H9 (cell line): ENCODE results near the gene PEX16. TPM values are rescaled to one million over a fixed set of nuclear protein-coding genes. Genes with fewer than 3 reads are reported as not detected.

Experiments used
- DNase-seq: peaks from one replicate; pipeline ENCODE4 v3.0.0-alpha.2; 2017
- H2AFZ ChIP-seq: one replicate; pipeline ENCODE4 v1.6.1; 2013; ENCODE audit warnings: mild to moderate bottlenecking, low read length, control low read depth, moderate library complexity
- H2AK5ac ChIP-seq: 2 replicates; pipeline ENCODE4 v1.6.1; 2013; ENCODE audit warnings: low read length, control low read depth, mixed read lengths; ENCODE audit not compliant: insufficient read length
- H2BK120ac ChIP-seq: one replicate; pipeline ENCODE4 v1.6.1; 2013; ENCODE audit warnings: low read depth, mild to moderate bottlenecking, low read length, control low read depth, inconsistent platforms; ENCODE audit not compliant: poor library complexity, severe bottlenecking
- H2BK12ac ChIP-seq: 2 replicates; pipeline ENCODE4 v1.6.1; 2013; ENCODE audit warnings: low read length, control low read depth, mixed read lengths, low read depth; ENCODE audit not compliant: insufficient read length
- H2BK15ac ChIP-seq: 2 replicates; pipeline ENCODE4 v1.6.1; 2013; ENCODE audit warnings: low read depth, low read length, control low read depth
- H2BK20ac ChIP-seq: one replicate; pipeline ENCODE4 v1.6.1; 2013; ENCODE audit warnings: low read depth, mild to moderate bottlenecking, low read length, control low read depth, inconsistent platforms; ENCODE audit not compliant: poor library complexity, severe bottlenecking
- H2BK5ac ChIP-seq: 2 replicates; pipeline ENCODE4 v1.6.1; 2013; ENCODE audit warnings: low read length, control low read depth, mixed read lengths; ENCODE audit not compliant: insufficient read length
- H3K14ac ChIP-seq: 2 replicates; pipeline ENCODE4 v1.6.1; 2013; ENCODE audit warnings: low read length, control low read depth; ENCODE audit not compliant: insufficient read depth
- H3K18ac ChIP-seq: 2 replicates; pipeline ENCODE4 v1.6.1; 2013; ENCODE audit warnings: low read depth, mild to moderate bottlenecking, mixed read lengths, low read length, control low read depth; ENCODE audit not compliant: insufficient read length
- H3K23ac ChIP-seq: 2 replicates; pipeline ENCODE4 v1.6.1; 2013; ENCODE audit warnings: low read length, control low read depth, mixed read lengths, low read depth; ENCODE audit not compliant: insufficient read length
- H3K23me2 ChIP-seq: 2 replicates; pipeline ENCODE4 v1.6.1; 2013; ENCODE audit warnings: low read depth, mild to moderate bottlenecking, mixed read lengths, low read length, control low read depth; ENCODE audit not compliant: insufficient read length, poor library complexity, severe bottlenecking
- H3K27ac ChIP-seq: 2 replicates; pipeline ENCODE4 v1.5.1; 2013; ENCODE audit warnings: low read length, control low read depth, mixed read lengths, low read depth; ENCODE audit not compliant: insufficient read length
- H3K27me3 ChIP-seq: 2 replicates; pipeline ENCODE4 v1.6.1; 2013; ENCODE audit warnings: low read length, control low read depth, inconsistent platforms; ENCODE audit not compliant: insufficient read depth
- H3K4ac ChIP-seq: 2 replicates; pipeline ENCODE4 v1.6.1; 2013; ENCODE audit warnings: low read depth, mild to moderate bottlenecking, control low read depth, inconsistent platforms, low read length, moderate library complexity
- H3K4me1 ChIP-seq: 2 replicates; pipeline ENCODE4 v1.6.1; 2013; ENCODE audit warnings: low read length, control low read depth, inconsistent platforms; ENCODE audit not compliant: insufficient read depth
- H3K4me2 ChIP-seq: 2 replicates; pipeline ENCODE4 v1.6.1; 2013; ENCODE audit warnings: low read length, control low read depth, mixed read lengths; ENCODE audit not compliant: insufficient read length, insufficient read depth
- H3K56ac ChIP-seq: 2 replicates; pipeline ENCODE4 v1.6.1; 2013; ENCODE audit warnings: low read depth, mild to moderate bottlenecking, mixed read lengths, low read length, control low read depth; ENCODE audit not compliant: insufficient read length
- H3K79me1 ChIP-seq: 2 replicates; pipeline ENCODE4 v1.6.1; 2013; ENCODE audit warnings: low read depth, mild to moderate bottlenecking, moderate library complexity, low read length, control low read depth, inconsistent platforms; ENCODE audit not compliant: insufficient read depth, poor library complexity, severe bottlenecking
- H3K79me2 ChIP-seq: 2 replicates; pipeline ENCODE4 v1.6.1; 2013; ENCODE audit warnings: low read length, control low read depth, inconsistent platforms; ENCODE audit not compliant: insufficient read depth
- H3K9ac ChIP-seq: 2 replicates; pipeline ENCODE4 v1.6.1; 2013; ENCODE audit warnings: low read length, control low read depth, mixed read lengths; ENCODE audit not compliant: insufficient read length; ENCODE audit errors: extremely low read depth
- H3K9me3 ChIP-seq: one replicate; pipeline ENCODE4 v1.6.1; 2013; ENCODE audit warnings: low read depth, low read length, inconsistent platforms; ENCODE audit not compliant: control insufficient read depth
- H3T11ph ChIP-seq: one replicate; pipeline ENCODE4 v1.6.1; 2013; ENCODE audit warnings: mild to moderate bottlenecking, low read length, control low read depth, inconsistent platforms
- H4K20me1 ChIP-seq: one replicate; pipeline ENCODE4 v1.6.1; 2013; ENCODE audit not compliant: control insufficient read depth, insufficient read length, insufficient read depth
- H4K5ac ChIP-seq: 2 replicates; pipeline ENCODE4 v1.6.1; 2013; ENCODE audit warnings: low read depth, mild to moderate bottlenecking, mixed read lengths, low read length, control low read depth; ENCODE audit not compliant: insufficient read length
- H4K8ac ChIP-seq: replicated peaks from 2 replicates; pipeline ENCODE4 v1.6.1; 2013; ENCODE audit warnings: low read length, control low read depth, mixed read lengths, low read depth; ENCODE audit not compliant: insufficient read length
- H4K91ac ChIP-seq: 2 replicates; pipeline ENCODE4 v1.6.1; 2013; ENCODE audit warnings: low read depth, mild to moderate bottlenecking, moderate library complexity, mixed read lengths, low read length, control low read depth; ENCODE audit not compliant: insufficient read length
- H3K27ac Mint-ChIP-seq, 3 experiments: 2 replicates in 2 of 3; 3 replicates in 1 of 3; pipeline ENCODE4 v1.8.0; 2020 to 2021; ENCODE audit warnings: mixed read lengths in 3 of 3, mild to moderate bottlenecking in 1 of 3, moderate library complexity in 1 of 3
- H3K27me3 Mint-ChIP-seq: 2 replicates; pipeline ENCODE4 v1.8.0; 2021; ENCODE audit warnings: low read depth, mild to moderate bottlenecking, moderate library complexity, mixed read lengths
- H3K36me3 Mint-ChIP-seq, 3 experiments: 2 replicates in 2 of 3; 3 replicates in 1 of 3; pipeline ENCODE4 v1.8.0; 2020 to 2021; ENCODE audit warnings: low read depth in 3 of 3, mixed read lengths in 3 of 3; ENCODE audit not compliant: insufficient read depth in 1 of 3
- H3K4me1 Mint-ChIP-seq, 2 experiments: 2 replicates each; pipeline ENCODE4 v1.8.0; 2020; ENCODE audit warnings: mixed read lengths in 2 of 2
- H3K4me3 Mint-ChIP-seq, 2 experiments: 2 replicates in 1 of 2; 3 replicates in 1 of 2; pipeline ENCODE4 v1.8.0; 2020 to 2021; ENCODE audit warnings: mild to moderate bottlenecking in 2 of 2, mixed read lengths in 2 of 2, moderate library complexity in 1 of 2
- H3K9me3 Mint-ChIP-seq, 2 experiments: 2 replicates in 1 of 2; 3 replicates in 1 of 2; pipeline ENCODE4 v1.8.0; 2020; ENCODE audit warnings: mild to moderate bottlenecking in 2 of 2, mixed read lengths in 2 of 2, moderate library complexity in 1 of 2
- WGBS: extraction: QIAGEN DNeasy Blood & Tissue Kit; methylation state at CpG from one replicate; pipeline ENCODE4 v1.1.7; 2013; ENCODE audit warnings: missing lambda C conversion rate, low lambda C conversion rate, mixed read lengths; ENCODE audit not compliant: insufficient read length; ENCODE audit errors: extremely low coverage; 5-methylcytosine and 5-hydroxymethylcytosine counted together
- total RNA-seq: library from RNA; stranded (reverse); gene quantifications from 2 replicates; pipeline ENCODE4 v1.2.1, GENCODE V29; 2021
- TF ChIP-seq, protein P1 (sequence below): fragments of 200-600 bp; sonication (generic); conservative IDR thresholded peaks from 3 replicates; pipeline ENCODE4 v1.8.0; 2021; ENCODE audit warnings: antibody characterized with exemption, mild to moderate bottlenecking

Gene PEX16
- total RNA-seq, 1 experiment from 2014 or later, result 30.8 TPM

DNA sequence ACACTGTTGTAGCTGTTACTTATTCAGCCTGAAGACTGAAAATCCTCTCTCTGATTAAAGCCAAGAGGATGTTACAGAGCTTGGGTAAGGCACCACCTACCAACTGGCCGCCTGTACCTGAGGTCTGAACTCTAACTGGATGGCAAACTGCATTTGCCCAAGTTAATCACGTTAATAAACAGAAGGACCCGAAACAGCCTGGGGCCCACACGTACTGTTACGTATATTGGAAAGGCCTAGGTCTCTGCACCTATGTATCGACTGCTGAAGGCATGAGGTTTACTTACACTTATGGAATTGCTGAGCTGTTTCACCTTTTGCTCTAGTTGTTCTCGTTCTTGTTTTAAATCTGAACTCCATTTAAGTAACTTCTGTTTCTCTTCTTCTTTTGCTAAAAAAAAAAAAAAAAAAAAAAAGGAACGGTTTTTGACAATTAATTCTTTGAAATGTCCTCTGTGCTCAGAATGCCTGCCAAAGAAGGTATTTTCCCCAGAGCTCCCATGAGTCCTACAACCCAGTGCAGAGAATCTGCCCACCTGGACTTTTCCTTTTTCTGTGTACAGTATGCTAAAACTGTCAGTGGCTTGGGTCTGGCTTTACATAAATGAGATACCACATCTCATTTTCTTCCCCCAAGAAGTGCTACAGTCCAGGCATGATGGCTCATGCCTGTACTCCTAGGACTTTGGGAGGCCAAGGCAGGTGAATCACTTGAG is 17.8 kb upstream of the PEX16 start:
- no CpG with 5 or more reads among the region's 8 CpGs for WGBS
- H3K9me3 ChIP-seq, result no peaks in the 10 kb centered on the region

More for the DNA sequence above, 17.8 kb upstream of the PEX16 start:
- H2BK120ac ChIP-seq, result no peak overlapping the region
- H3K27me3 Mint-ChIP-seq, result no peaks in the 10 kb centered on the region
- no peak overlapping the region for H2BK5ac ChIP-seq
- H3K56ac ChIP-seq, result no peak overlapping the region
- H3K27ac Mint-ChIP-seq, result no peak overlapping the region; a peak in 2 of 7 replicates
- no peak for DNase-seq
- H3K27me3 ChIP-seq, result no peaks in the 10 kb centered on the region
- no peak overlapping the region for H3K27ac ChIP-seq
- no peak overlapping the region for H2BK15ac ChIP-seq
- H4K8ac ChIP-seq, result no peak overlapping the region
- H2BK12ac ChIP-seq, result no peak overlapping the region
- H2BK20ac ChIP-seq, result no peak overlapping the region
- no peak overlapping the region for H3T11ph ChIP-seq
- H3K79me1 ChIP-seq, result no peaks in the 10 kb centered on the region
- H3K79me2 ChIP-seq, result no peaks in the 10 kb centered on the region
- no peak overlapping the region for H3K9ac ChIP-seq
- H4K20me1 ChIP-seq, result no peaks in the 10 kb centered on the region
- H3K23ac ChIP-seq, result no peak overlapping the region
- H3K36me3 Mint-ChIP-seq, result peaks cover 0 to 36% (median 36%) of the 10 kb centered on the region in 3 experiments
- H2AK5ac ChIP-seq, result no peak overlapping the region
- H3K4ac ChIP-seq, result no peak overlapping the region
- H3K18ac ChIP-seq, result no peak overlapping the region
- H4K91ac ChIP-seq, result no peak overlapping the region
- no peak overlapping the region for H2AFZ ChIP-seq
- no peak overlapping the region for H3K4me3 Mint-ChIP-seq
- no peaks in the 10 kb centered on the region for H3K23me2 ChIP-seq
- no peak overlapping the region for H3K14ac ChIP-seq
- no peaks in the 10 kb centered on the region for H3K9me3 Mint-ChIP-seq
- H3K4me1 Mint-ChIP-seq, result peaks cover 15 to 23% of the 10 kb centered on the region in 2 experiments
- H3K4me2 ChIP-seq, result no peak overlapping the region
- no peak overlapping the region for H4K5ac ChIP-seq
- TF ChIP-seq, protein P1, sequence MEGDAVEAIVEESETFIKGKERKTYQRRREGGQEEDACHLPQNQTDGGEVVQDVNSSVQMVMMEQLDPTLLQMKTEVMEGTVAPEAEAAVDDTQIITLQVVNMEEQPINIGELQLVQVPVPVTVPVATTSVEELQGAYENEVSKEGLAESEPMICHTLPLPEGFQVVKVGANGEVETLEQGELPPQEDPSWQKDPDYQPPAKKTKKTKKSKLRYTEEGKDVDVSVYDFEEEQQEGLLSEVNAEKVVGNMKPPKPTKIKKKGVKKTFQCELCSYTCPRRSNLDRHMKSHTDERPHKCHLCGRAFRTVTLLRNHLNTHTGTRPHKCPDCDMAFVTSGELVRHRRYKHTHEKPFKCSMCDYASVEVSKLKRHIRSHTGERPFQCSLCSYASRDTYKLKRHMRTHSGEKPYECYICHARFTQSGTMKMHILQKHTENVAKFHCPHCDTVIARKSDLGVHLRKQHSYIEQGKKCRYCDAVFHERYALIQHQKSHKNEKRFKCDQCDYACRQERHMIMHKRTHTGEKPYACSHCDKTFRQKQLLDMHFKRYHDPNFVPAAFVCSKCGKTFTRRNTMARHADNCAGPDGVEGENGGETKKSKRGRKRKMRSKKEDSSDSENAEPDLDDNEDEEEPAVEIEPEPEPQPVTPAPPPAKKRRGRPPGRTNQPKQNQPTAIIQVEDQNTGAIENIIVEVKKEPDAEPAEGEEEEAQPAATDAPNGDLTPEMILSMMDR, result no peak
- H3K4me1 ChIP-seq, result 0 out of 2 replicates have a peak, but pooled peaks cover 2% of the 10 kb centered on the region
